ENCODE results near the gene GOLGA8J.
"Not testable (repeated sequence)": the region's sequence is repeated elsewhere in the genome, so short reads cannot be mapped to it uniquely, and the experiment has no call there.

GOLGA8J gene

GRCh38 chr15:30082655-30083054 is at the start of gene GOLGA8J:
Gene GOLGA8J, plus strand, starts transcription at chr15:30082955. Its CDS starts 98 bp downstream, at chr15:30083053.
- DNase-seq (ENCODE audit: low spot score): not testable (repeated sequence)

- DNase-seq (ENCODE audit: low spot score): no peak
Measured at GRCh38 chr15:30033211-30033610, 49.5 kb upstream of the GOLGA8J start.

- no peak for DNase-seq (ENCODE audit: low spot score)
Measured at GRCh38 chr15:30033763-30034162, 49.0 kb upstream of the GOLGA8J start.

GRCh38 chr15:30036036-30036703 is 46.6 kb upstream of the GOLGA8J start:
- no peak for DNase-seq (ENCODE audit: low spot score)

GRCh38 chr15:30038667-30039523 is 43.9 kb upstream of the GOLGA8J start:
- no peak for DNase-seq (ENCODE audit: low spot score)

DNA sequence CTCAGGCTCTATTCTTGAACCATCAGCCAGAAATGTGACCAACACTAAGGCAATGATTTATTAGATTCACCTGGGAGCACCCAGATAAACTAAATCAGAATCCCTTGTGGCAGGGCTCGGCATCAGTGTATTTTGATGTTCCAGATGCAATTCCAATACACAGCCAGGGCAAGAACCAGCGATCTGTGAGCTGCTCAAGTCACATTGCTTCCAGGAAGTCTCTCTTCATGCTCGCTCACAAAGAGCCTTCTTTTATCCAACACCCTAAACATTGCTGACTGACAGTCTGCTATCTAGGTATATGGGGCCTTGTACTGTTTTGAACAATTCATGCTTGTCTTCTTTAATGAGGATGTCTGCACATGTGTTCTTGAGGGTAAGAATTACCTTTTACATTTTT is 40.9 kb upstream of the GOLGA8J start:
- DNase-seq (ENCODE audit: low spot score): no peak

GRCh38 chr15:30042556-30042955 is 40.2 kb upstream of the GOLGA8J start:
- DNase-seq (ENCODE audit: low spot score): no peak

DNA sequence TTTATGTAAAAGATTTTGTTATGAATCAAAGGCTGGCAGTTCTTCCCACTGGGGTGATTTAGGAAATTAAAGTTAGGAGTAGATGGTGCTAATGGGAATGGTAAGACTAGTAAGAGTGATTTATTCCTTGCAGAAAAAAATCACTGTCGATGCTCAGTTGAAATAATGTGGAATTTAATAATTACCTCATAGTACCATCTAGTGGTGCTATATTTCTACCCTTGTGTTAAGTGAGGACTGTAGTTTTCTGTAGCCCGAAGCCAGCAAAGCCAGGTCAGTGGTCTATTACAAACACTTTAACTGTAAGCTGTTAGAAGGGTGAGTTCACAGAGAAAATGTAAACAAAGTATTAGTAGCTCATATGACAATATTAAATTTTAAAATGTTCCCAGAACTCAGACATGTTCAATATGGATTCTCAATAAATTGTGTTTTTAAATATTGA is 39.5 kb upstream of the GOLGA8J start:
- DNase-seq (ENCODE audit: low spot score): no peak

DNA sequence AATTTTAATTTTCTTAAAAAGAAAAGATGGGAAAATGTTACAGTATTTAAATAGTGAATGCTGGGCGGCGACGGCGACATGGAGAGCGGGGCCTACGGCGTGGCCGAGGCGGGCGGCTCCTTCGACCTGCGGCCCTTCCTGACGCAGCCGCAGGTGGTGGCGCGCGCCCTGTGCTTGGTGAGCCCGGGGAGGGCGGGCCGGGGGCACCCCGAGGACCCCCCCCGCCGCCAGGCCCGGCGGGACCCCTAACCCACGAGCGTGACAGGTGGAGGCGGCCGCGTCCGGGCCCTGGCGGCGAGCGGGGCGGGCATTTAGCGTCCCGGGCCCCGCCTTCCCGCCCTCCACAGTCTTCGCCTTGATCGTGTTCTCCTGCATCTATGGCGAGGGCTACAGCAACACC is 38.4 kb upstream of the GOLGA8J start:
- no peak for DNase-seq (ENCODE audit: low spot score)

DNA sequence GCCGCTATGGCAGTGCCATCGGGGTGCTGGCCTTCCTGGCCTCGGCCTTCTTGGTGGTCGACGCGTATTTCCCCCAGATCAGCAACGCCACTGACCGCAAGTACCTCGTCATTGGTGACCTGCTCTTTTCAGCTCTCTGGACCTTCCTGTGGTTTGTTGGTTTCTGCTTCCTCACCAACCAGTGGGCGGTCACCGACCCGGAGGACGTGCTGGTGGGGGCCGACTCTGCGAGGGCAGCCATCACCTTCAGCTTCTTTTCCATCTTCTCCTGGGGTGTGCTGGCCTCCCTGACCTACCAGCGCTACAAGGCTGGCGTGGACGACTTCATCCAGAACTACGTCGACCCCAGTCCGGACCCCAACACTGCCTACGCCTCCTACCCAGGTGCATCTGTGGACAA is 37.9 kb upstream of the GOLGA8J start:
- not testable (repeated sequence) for DNase-seq (ENCODE audit: low spot score)

DNA sequence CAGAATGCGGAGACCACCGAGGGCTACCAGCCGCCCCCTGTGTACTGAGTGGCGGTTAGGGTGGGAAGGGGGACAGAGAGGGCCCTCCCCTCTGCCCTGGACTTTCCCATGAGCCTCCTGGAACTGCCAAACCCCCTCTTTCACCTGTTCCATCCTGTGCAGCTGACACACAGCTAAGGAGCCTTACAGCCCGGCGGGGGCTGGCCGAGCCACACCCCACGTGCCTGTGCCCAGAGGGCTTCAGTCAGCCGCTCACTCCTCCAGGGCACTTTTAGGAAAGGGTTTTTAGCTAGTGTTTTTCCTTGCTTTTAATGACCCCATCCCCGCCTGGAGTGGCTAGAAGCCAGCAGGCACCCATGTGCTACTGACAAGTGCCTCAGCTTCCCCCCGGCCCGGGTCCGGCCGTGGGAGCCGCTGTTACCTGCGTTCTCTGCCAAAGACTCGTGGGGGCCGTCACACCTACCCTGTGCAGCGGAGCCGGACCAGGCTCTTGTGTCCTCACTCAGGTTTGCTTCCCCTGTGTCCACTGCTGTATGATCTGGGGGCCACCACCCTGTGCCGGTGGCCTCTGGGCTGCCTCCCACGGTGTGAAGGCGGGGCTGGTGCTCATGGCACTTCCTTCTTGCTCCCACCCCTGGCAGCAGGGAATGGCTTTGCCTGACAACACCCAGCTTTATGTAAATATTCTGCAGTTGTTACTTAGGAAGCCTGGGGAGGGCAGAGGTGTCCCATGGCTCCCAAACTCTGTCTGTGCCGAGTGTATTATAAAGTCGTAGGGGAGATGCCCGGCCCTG is 37.3 kb upstream of the GOLGA8J start:
- not testable (repeated sequence) for DNase-seq (ENCODE audit: low spot score)

- DNase-seq (ENCODE audit: low spot score): no peak
Measured at GRCh38 chr15:30046430-30046829, 36.3 kb upstream of the GOLGA8J start.

DNA sequence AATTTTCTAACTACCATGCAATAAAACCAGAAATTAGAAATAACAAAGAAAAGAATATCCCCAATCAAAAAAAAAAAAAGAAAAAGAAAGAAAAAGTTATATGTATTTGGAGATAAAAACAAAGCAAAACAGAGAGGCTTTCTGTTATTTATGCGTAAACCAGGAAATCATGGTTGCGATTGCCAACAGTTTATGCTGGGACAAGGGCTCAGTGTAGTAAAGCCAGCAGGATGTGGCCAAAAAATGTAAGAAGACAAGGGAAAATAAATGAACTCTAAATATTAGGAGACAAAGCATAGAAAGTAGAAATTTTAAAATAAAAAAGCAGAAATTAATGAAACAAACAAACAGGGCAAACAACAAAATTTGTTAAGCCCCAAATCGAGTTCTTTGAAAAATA is 27.2 kb upstream of the GOLGA8J start:
- DNase-seq (ENCODE audit: low spot score): no peak

DNA sequence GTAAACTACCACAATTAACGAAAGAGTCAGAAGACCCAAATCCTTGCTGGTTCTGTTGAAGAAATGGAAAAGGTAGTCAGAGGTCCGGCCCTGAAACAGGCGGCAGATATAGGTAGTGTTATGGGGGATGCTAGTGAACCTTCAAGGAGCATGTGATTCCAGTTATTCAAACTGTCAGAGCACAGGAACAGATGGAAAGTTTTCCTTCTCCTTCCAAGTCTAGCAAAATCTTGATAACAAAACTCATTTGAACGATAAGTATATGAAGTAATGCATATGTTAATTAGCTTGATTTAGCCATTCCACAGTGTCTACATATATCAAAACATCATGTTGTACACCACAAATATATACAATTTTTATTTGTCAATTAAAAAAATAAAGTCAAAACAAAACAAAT is 26.6 kb upstream of the GOLGA8J start:
- DNase-seq (ENCODE audit: low spot score): no peak

GRCh38 chr15:30059771-30060170 is 23.0 kb upstream of the GOLGA8J start:
- DNase-seq (ENCODE audit: low spot score): no peak

- DNase-seq (ENCODE audit: low spot score): no peak
Measured at GRCh38 chr15:30062881-30063280, 19.9 kb upstream of the GOLGA8J start.

GRCh38 chr15:30063835-30064546 is 18.8 kb upstream of the GOLGA8J start:
- DNase-seq (ENCODE audit: low spot score): no peak

DNA sequence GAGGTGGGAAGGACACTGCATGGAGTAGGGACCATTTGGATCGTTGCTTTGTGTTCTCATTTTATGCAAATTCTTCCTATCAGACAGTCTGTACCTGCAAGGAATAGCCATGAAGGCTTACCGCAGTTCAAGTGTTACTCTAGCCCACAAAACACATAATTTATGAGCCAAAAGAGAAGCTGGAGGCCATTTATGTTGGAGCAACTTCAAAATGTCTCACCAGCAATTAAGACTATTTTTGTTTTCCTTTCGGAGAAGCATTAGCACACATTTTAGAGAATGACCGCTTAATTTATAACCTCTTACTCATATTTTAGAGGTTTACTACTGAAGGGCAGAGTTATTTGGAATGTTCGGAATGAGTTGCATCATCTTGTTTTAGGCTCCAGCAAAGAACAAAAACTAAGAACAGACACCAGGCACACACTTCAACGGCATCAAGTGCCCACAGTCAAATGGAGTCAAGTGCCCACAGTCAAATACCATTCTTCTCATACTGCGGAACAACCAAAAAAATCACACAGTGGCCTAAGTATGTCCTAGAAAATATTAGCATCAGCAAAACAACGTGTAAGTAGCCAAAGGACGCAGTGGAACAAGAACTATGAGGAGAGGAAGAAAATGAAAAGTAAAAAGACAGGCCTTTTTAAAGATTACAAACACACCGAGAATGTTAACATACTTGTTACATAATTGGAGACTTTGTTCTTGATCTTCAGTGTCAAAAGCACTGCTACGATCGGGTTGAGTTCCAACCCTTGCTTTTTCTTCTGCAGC is 17.5 kb upstream of the GOLGA8J start:
- no peak for DNase-seq (ENCODE audit: low spot score)

DNA sequence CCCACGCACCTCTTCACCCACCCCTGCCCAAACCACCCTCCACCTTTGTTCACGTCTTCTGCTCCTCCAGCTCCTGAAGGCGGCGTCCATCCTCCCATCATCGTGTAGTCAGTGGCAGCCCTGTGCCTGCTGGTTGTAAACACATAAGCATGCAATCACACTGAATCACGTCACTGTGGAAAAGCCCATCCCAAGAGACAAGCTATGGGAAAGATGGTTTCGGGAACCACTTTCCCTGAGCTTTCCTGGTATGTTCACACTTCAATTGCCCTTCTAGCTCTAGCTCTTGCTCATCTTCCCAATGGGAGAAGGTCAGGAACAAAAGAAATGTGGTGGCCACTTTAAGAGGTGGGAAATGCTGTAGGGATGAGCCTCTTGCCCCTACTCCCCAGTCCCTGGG is 14.4 kb upstream of the GOLGA8J start:
- no peak for DNase-seq (ENCODE audit: low spot score)

DNA sequence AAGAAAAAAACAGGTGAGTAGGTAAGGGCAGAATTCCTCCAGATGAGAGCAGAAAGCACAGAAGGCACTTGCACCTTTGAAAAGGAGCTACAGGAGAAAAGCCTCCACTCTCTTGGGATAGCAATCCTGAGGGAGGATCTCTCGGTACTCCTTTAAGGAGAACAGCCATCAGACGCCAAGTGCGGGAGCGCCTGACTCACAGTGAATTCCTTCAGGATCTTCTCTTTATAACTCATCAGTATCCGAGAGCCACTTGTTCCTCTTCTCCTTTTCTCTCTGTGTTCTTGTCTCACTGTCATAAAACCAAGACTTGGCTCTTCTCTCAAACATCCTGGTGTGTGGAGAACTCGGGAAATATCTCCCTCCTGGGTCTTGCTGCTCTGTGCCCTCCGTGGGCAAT is 10.1 kb upstream of the GOLGA8J start:
- DNase-seq (ENCODE audit: low spot score): no peak

GRCh38 chr15:30073915-30074314 is 8.8 kb upstream of the GOLGA8J start:
- DNase-seq (ENCODE audit: low spot score): no peak

All from CD4-positive, alpha-beta T cell treated with Interleukin-6 at 100 ng/mL for 8 hours (primary cell).